Spleen (tissue), 11 donors: ENCODE measurements around the gene ACSF3. TPM values are rescaled to one million over a fixed set of nuclear protein-coding genes. Genes with fewer than 3 reads are reported as not detected.

Experiments used
- DNase-seq: peaks from one replicate; pipeline ENCODE4 v3.0.0-alpha.2; 2020
- H3K27ac ChIP-seq, 8 donors: fragments of 200-600 bp; sonication (generic) in 7 of 8; 1 replicate in 4 of 8; 2 replicates in 4 of 8; pipeline versions ENCODE4 v1.5.0 to v1.8.0; 2016 to 2021; ENCODE audit warnings: inconsistent platforms in 4 of 8, mild to moderate bottlenecking in 4 of 8, moderate library complexity in 1 of 8
- H3K27me3 ChIP-seq, 7 donors: fragments of 200-600 bp; sonication (generic) in 6 of 7; replicated peaks in 1 of 7; 1 replicate in 4 of 7; 2 replicates in 3 of 7; pipeline versions ENCODE4 v1.5.0 to v1.8.0; 2016 to 2021; ENCODE audit warnings: inconsistent platforms in 3 of 7, mild to moderate bottlenecking in 1 of 7
- H3K36me3 ChIP-seq, 6 donors: fragments of 200-600 bp; sonication (generic) in 5 of 6; 1 replicate in 4 of 6; 2 replicates in 2 of 6; pipeline versions ENCODE4 v1.5.0 to v1.8.0; 2016 to 2021; ENCODE audit warnings: inconsistent platforms in 2 of 6
- H3K4me1 ChIP-seq, 6 donors: fragments of 200-600 bp; sonication (generic) in 5 of 6; 1 replicate in 3 of 6; 2 replicates in 3 of 6; pipeline versions ENCODE4 v1.5.0 to v1.8.0; 2016 to 2021; ENCODE audit warnings: inconsistent platforms in 3 of 6
- H3K4me3 ChIP-seq, 8 donors: fragments of 200-600 bp; sonication (generic) in 7 of 8; 1 replicate in 4 of 8; 2 replicates in 4 of 8; pipeline versions ENCODE4 v1.5.0 to v1.8.0; 2016 to 2021; ENCODE audit warnings: inconsistent platforms in 4 of 8, mild to moderate bottlenecking in 4 of 8, moderate library complexity in 2 of 8
- H3K9me3 ChIP-seq, 8 donors: fragments of 200-600 bp; sonication (generic) in 7 of 8; 1 replicate in 4 of 8; 2 replicates in 4 of 8; pipeline versions ENCODE4 v1.5.0 to v1.8.0; 2016 to 2021; ENCODE audit warnings: inconsistent platforms in 4 of 8
- CTCF ChIP-seq, 11 experiments: fragments of 200-600 bp in 7 of 11; fragments of 450-650 bp in 4 of 11; sonication (generic) in 4 of 11; IDR thresholded peaks in 8 of 11; conservative IDR thresholded peaks in 3 of 11; 1 replicate in 7 of 11; 2 replicates in 4 of 11; pipeline versions ENCODE4 v1.4.0 to v1.8.0; 2016 to 2021; ENCODE audit warnings: antibody characterized with exemption in 11 of 11, inconsistent platforms in 4 of 11, mild to moderate bottlenecking in 1 of 11
- POLR2A ChIP-seq, 3 donors: fragments of 450-650 bp; IDR thresholded peaks; one replicate each; pipeline ENCODE4 v1.5.1; 2017; ENCODE audit warnings: antibody characterized with exemption in 3 of 3, mild to moderate bottlenecking in 1 of 3
- POLR2AphosphoS5 ChIP-seq, 3 donors: sonication (generic); formaldehyde crosslinking; IDR thresholded peaks; one replicate each; pipeline ENCODE4 v1.5.1; 2017; ENCODE audit warnings: antibody characterized with exemption in 3 of 3
- WGBS, 5 donors: extraction: QIAGEN DNeasy Blood & Tissue Kit in 3 of 5; methylation state at CpG; one replicate each; pipeline versions ENCODE4 v1.1.5 to v1.1.7; 2013 to 2018; 5-methylcytosine and 5-hydroxymethylcytosine counted together
- intact Hi-C: fragments of 100-400 bp; cut with DNase I; formaldehyde crosslinking; loops from one replicate; pipeline ENCODE4 v1.15.0; 2023; ENCODE audit warnings: low total_unique reads
- polyA plus RNA-seq, 3 donors: library from polyadenylated mRNA; stranded (reverse); fragments of 200-250 nt; gene quantifications; one replicate each; pipeline ENCODE4 v1.2.1, GENCODE V29; 2013
- total RNA-seq, 7 donors: library from RNA; depleted of rRNA in 3 of 7; stranded (reverse); fragments of >200 nt in 3 of 7; fragmentation: NEBNext Ultra II Directional in 4 of 7; extraction: Animal tissue kit (Norgen Biotek cat#: 25700) in 4 of 7; gene quantifications; one replicate each; pipeline versions ENCODE4 v1.1.0 to v1.2.1, GENCODE V29; 2016 to 2021
- donor health status: healthy with polysubstance abuse.
- donor health status: DM: no; HTN: no; CAD: no; lungs with moderate emphysema.
- donor health status: DM: no; HTN: no; CAD: no.
- donor health status: Bipolar disorder and iron deficiency.
- donor health status: healthy.
- donor health status: DM: no; HTN: no; CAD: no.
- donor health status: DM: yes; HTN: yes; CAD: no.

ACSF3 gene
- total and polyA plus RNA-seq, 10 donors: 35.4 to 68.1 (median 49.1) TPM

- no peak for TF ChIP-seq POLR2A (IDR thresholded peaks at IDR 0.05)
- TF ChIP-seq CTCF (IDR thresholded peaks at IDR 0.05 in 8 of 11, conservative IDR thresholded peaks at IDR 0.05 in 3 of 11): no peak
- no peak for TF ChIP-seq POLR2AphosphoS5 (IDR thresholded peaks at IDR 0.05)
- Histone ChIP-seq H3K36me3 (no peaks in the 10 kb centered on the region), H3K4me3 (no peak overlapping the region), H3K27me3 (peaks cover 0 to 16% (median 0%) of the 10 kb centered on the region in 7 donors), H3K9me3 (no peaks in the 10 kb centered on the region), H3K27ac (no peak overlapping the region), H3K4me1 (peaks cover 0 to 23% (median 2%) of the 10 kb centered on the region in 6 donors)
- intact Hi-C loops: no loop called here
- no peak for DNase-seq
- WGBS, 5 donors: 82 to 91% (median 87%) methylated on average over 13 of the region's 13 CpGs
Measured at GRCh38 chr16:89081556-89081955, 12.1 kb upstream of the ACSF3 start.

DNA sequence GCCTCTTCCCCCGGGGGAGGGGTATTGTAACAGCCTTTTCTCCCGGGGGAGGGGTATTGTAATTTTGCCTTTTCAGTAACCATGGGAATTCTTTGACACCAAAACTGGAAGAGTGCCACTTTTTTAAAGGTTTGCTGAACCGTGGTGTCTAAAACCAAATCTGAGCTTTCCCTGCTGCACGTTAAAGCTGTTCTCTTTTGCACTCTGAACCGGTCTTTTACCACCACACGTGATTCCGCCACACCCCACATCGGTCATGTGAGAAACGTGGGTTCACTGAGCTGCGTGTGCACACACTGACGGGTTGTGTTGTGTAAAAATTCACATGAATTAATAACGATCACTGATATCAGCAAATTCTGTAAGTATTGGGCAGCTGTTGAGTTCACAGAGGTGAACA, 9.2 kb upstream of the ACSF3 start:
- Histone ChIP-seq H3K36me3 (no peaks in the 10 kb centered on the region), H3K4me3 (no peak overlapping the region), H3K27me3 (peaks cover 0 to 29% (median 0%) of the 10 kb centered on the region in 7 donors), H3K9me3 (no peaks in the 10 kb centered on the region), H3K27ac (no peak overlapping the region), H3K4me1 (peaks cover 0 to 9% (median 0%) of the 10 kb centered on the region in 6 donors)
- TF ChIP-seq POLR2A (IDR thresholded peaks at IDR 0.05) (no peak), POLR2AphosphoS5 (IDR thresholded peaks at IDR 0.05) (no peak), CTCF (IDR thresholded peaks at IDR 0.05 in 8 of 11, conservative IDR thresholded peaks at IDR 0.05 in 3 of 11) (no peak)
- intact Hi-C loops: no loop called here
- WGBS, 5 donors: 49 to 70% (median 62%) methylated on average over 12 of the region's 12 CpGs
- peak; percentile 72 for DNase-seq

DNA sequence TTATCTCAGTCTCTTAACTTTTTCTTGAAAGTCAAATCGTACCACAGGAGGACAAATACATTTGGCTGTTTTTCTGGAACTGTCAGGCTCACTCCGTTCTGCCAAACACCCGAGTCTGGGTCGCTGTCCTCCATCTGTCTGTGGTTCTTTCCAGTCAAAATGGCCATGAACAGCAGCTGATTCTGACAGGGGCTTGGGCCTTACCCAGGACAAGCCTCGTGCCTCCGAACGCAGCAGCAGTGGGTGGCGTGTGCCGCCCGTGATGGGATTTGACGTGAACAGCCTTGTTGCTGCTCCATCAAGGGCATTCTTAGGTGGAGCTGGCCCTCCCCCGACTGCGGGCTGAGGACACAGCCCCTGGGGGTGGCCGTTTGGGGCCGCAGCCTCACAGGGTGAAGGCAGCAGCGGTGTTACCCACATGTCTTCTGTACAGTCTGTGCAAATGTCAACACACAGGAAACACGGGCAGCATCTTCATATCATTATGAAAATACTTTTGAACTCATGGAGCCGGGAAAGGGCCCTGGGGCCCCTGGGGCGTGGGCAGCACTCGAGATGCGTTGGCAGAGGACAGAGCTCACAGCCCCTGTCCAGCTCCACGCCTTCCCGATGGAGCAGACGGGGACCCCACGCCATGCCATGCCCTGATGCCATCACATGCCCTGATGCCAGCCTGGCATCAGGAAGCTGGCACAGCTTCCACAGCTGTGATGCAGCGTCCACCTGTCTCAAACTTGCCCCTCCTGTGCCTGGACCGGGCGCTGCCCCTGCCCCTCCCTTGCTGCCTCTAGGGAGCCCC, 8.6 kb upstream of the ACSF3 start:
- peaks cover 0 to 33% (median 0%) of the 10 kb centered on the region in 7 donors for H3K27me3 ChIP-seq
- no peak overlapping the region for H3K27ac ChIP-seq
- intact Hi-C loops: no loop called here
- 78 to 87% (median 80%) methylated on average over 23 to 28 of the region's 28 CpGs for WGBS, 5 donors
- no peak overlapping the region for H3K4me3 ChIP-seq
- H3K36me3 ChIP-seq: no peaks in the 10 kb centered on the region
- TF ChIP-seq CTCF (IDR thresholded peaks at IDR 0.05 in 8 of 11, conservative IDR thresholded peaks at IDR 0.05 in 3 of 11) (no peak), POLR2AphosphoS5 (IDR thresholded peaks at IDR 0.05) (no peak), POLR2A (IDR thresholded peaks at IDR 0.05) (no peak)
- peaks cover 0 to 9% (median 0%) of the 10 kb centered on the region in 6 donors for H3K4me1 ChIP-seq
- peak; percentile 69 for DNase-seq
- no peaks in the 10 kb centered on the region for H3K9me3 ChIP-seq

- intact Hi-C loops: no loop called here
- Histone ChIP-seq H3K9me3 (no peaks in the 10 kb centered on the region), H3K27me3 (peaks cover 0 to 41% (median 0%) of the 10 kb centered on the region in 7 donors), H3K4me1 (peaks cover 0 to 16% (median 0%) of the 10 kb centered on the region in 6 donors), H3K27ac (no peak overlapping the region), H3K4me3 (no peak overlapping the region), H3K36me3 (no peaks in the 10 kb centered on the region)
- TF ChIP-seq POLR2AphosphoS5 (IDR thresholded peaks at IDR 0.05): no peak
- no peak for TF ChIP-seq CTCF (IDR thresholded peaks at IDR 0.05 in 8 of 11, conservative IDR thresholded peaks at IDR 0.05 in 3 of 11)
- TF ChIP-seq POLR2A (IDR thresholded peaks at IDR 0.05): no peak
- WGBS, 5 donors: 80 to 87% (median 83%) methylated on average over 9 of the region's 9 CpGs
- no peak for DNase-seq
Measured at GRCh38 chr16:89085755-89086154, 7.9 kb upstream of the ACSF3 start.
